ENCODE measurements around the gene TEX12. TPM values are rescaled to one million over a fixed set of nuclear protein-coding genes. Genes with fewer than 3 reads are reported as not detected.
"Not testable (repeated sequence)": the region's sequence is repeated elsewhere in the genome, so short reads cannot be mapped to it uniquely, and the experiment has no call there.

The TEX12 gene
- total RNA-seq, 1 donor: 0.63 TPM

DNA sequence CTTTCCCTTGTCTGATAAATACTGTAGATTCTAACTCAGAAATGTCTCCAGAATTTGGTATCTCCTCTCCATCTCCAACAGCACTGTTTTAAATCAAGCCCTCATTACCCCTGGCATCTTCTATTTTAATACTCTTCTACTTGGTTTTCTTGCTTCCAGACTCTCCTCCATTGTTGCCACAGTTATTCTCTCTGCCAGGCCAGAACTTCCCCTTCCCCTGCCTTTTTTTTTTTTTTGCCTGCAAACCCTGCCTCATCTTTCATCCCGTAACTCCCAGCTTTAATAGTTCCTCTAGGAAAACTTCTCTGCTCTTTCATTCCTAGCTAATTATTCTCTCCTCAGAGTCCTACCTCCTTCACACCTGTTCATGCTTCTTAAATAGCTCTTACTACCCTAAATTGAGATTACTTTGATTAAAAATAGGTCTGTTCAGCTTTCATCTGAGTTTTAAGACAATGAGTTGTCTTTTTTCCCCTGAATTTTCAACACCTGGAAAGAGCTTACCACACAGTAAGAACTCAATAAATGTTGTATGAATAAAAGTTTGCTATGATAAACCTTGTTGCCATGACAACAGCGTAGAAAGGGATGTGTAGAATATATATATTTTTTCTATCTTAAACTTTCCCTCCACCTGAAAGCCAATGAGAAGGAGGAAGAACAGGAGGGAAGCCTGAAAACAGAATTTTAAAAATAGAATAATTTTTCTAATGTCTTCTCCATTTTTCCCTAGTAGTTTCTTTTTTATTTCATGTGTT is 6.9 kb upstream of the TEX12 start:
- Histone ChIP-seq H3K27me3 (ENCODE audit: insufficient read depth, low read length) (no peaks in the 10 kb centered on the region), H3K9me3 (ENCODE audit: low read depth, low read length) (no peaks in the 10 kb centered on the region), H3K4me3 (ENCODE audit: low read length) (no peak overlapping the region), H3K4me1 (ENCODE audit: insufficient read depth, low read length) (peaks cover 43% of the 10 kb centered on the region)

DNA sequence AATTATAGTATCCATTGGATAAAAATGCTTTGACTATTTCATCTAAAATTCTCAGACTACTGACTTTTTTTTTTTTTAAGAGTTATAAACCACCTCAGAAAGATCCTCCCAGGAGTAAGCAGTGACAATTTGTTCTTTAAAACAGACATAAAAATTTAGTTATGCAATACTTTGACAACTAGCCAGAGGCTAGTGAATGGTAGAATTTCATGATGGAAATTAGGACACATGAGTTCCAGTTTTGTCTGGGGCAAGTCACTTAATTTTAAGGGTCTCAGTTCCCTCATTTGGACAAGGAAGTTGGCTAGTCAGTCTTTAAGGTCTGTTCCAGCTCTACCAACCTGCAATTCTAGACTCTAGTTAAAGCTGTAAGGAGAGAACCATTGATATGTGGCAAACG is 6.2 kb upstream of the TEX12 start:
- H3K27me3 ChIP-seq (ENCODE audit: insufficient read depth, low read length): no peaks in the 10 kb centered on the region
- peaks cover 43% of the 10 kb centered on the region for H3K4me1 ChIP-seq (ENCODE audit: insufficient read depth, low read length)
- no peak overlapping the region for H3K4me3 ChIP-seq (ENCODE audit: low read length)
- no peaks in the 10 kb centered on the region for H3K9me3 ChIP-seq (ENCODE audit: low read depth, low read length)

DNA sequence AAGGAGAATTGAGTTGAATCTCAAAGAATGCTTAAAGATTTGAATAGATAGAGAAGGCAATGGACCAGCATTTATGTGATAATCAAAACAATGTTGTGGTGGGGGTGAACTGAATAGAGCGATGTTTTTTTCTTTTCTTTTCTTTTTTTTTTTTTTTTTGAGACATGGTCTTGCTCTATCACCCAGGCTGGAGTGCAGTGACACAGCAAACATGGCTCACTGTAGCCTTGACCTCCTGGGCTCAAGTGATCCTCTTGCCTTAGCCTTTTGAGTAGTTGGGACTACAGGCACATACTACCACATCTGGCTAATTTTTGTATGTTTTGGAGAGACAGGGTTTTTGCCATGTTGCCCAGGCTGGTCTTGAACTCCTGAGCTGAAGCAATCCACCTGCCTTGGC is 5.0 kb upstream of the TEX12 start:
- peaks cover 49% of the 10 kb centered on the region for H3K4me1 ChIP-seq (ENCODE audit: insufficient read depth, low read length)
- not testable (repeated sequence) for H3K9me3 ChIP-seq (ENCODE audit: low read depth, low read length); H3K4me3 ChIP-seq (ENCODE audit: low read length); H3K27me3 ChIP-seq (ENCODE audit: insufficient read depth, low read length)

DNA sequence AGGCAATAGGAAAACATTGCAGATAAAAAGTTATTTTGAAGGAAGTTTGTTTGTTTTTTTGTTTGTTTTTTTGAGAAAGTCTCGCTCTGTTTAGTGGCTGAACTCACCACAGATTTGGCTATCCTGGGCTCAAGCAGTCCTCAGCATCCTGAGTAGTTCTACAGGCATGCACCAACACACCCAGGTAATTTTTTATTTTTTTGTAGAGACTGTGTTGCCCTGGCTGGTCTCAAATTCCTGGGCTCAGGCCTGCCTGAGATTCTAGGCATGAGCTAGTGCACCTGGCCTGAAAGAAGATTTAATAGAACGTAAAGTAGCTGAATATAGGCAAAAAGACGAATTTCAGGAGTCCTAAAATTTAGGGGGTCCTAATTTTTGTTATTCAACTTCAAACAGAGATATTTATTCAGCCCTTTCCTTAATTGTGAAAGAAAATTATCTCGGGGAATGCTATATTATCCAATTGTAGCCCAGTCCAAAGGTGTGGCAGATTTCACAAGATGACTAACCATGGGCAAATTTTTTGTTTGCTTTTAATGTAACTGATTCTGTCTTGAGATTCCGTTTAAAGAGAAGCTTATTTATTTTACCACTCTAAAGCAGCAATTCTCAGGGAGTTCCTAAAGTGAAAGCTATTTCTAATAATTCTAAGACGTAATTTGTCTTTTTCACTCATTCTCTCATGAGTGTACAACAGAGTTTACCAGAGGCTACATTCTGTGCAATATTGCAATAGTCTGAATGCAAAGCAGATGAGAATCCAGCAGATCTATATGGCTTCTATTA is 4.2 kb upstream of the TEX12 start:
- no peak overlapping the region for H3K4me3 ChIP-seq (ENCODE audit: low read length)
- H3K4me1 ChIP-seq (ENCODE audit: insufficient read depth, low read length): peaks cover 49% of the 10 kb centered on the region
- no peaks in the 10 kb centered on the region for H3K27me3 ChIP-seq (ENCODE audit: insufficient read depth, low read length)
- no peaks in the 10 kb centered on the region for H3K9me3 ChIP-seq (ENCODE audit: low read depth, low read length)

DNA sequence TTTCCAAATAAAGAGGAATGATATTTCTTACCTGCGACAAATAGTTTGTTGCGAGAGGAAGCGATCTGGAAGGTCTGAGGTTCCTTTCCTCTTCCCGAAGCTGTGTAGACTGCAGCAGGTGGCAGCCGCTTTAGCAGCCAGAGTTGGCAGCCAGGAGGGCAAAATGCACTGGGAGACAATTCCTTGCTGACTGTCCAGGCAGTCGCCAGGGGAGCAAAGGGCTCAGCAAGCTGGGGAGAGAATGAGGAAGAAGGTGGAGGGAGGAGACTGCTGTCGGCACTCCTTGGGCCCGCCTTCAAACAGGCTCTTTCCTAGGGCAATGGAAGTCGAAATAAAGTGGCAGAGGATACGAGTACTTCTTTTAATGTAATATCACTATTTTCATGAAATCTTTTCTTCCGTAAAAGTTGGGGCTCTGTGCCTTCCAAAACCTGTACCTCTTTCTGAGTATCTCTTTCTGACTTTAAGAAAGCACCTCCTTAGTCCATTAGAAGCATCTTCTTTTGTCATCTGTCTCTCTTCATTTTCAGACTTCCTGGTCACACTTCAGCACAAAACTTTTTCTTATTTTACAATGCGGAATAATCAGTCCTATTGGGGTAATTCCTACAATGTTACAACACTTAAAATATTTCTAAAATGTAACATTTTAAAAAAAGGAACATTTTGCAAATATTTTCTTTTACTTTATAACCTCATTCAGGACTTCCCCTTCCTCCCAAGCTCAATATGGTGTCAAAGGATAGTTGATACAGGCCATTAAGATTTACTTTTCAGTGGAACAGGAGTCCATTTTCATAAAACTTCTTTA is 3.1 kb upstream of the TEX12 start, which contains the start of gene IL18:
Gene IL18, minus strand, starts transcription at position 220 of the 811 bp plus-strand sequence. CDS start 9,041 bp downstream, outside the sequence.
- peak within 1 kb of the TSS; percentile 36 for H3K4me3 ChIP-seq (ENCODE audit: low read length)
- H3K27me3 ChIP-seq (ENCODE audit: insufficient read depth, low read length): no peaks in the 10 kb centered on the region
- H3K4me1 ChIP-seq (ENCODE audit: insufficient read depth, low read length): peaks cover 46% of the 10 kb centered on the region
- H3K9me3 ChIP-seq (ENCODE audit: low read depth, low read length): no peaks in the 10 kb centered on the region

DNA sequence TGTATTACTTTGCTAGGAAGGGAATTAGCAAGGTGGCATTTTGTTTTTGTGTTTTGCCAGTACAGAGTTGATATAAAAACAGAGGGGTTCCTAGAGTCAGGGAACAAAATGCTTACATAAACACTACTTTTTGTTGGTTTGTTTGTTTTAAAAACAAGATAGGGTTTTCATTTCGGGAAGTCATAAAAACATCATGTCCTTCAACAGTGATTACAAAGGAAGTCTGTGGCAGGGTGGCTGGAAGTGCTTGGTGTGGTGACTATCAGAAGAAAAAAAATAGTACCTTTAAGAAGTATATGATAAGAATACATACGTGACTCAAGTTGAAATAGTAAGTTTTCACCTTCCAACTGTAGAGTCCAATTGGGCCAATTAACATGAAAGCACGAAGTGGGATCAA is 2.1 kb upstream of the TEX12 start:
- H3K4me3 ChIP-seq (ENCODE audit: low read length): no peak overlapping the region

DNA sequence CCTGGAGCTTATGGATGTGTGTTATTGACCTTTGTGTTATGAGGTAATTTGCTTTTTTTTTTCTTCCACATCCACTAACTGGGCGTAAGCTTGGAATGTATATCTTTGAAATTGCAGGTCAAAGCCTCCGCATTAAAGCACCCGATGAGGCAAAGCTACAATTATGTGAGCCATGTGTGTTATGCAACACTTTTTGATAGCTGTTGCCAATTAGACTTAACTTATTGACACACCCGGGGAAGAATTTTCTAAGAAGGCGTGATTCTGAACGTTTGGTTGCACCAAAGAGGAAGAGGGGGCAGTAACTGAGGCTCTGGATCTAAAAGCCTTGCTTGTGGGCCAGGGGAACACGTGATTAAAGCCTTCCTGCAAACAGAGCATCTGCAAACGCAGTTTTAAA is 610 bp upstream of the TEX12 start:
- Histone ChIP-seq H3K4me1 (ENCODE audit: insufficient read depth, low read length) (peaks cover 23% of the 10 kb centered on the region), H3K27me3 (ENCODE audit: insufficient read depth, low read length) (no peaks in the 10 kb centered on the region), H3K9me3 (ENCODE audit: low read depth, low read length) (no peaks in the 10 kb centered on the region)

More for the DNA sequence above, 2.1 kb upstream of the TEX12 start:
- H3K27me3 ChIP-seq (ENCODE audit: insufficient read depth, low read length): no peaks in the 10 kb centered on the region
- H3K9me3 ChIP-seq (ENCODE audit: low read depth, low read length): no peaks in the 10 kb centered on the region
- H3K4me1 ChIP-seq (ENCODE audit: insufficient read depth, low read length): peaks cover 37% of the 10 kb centered on the region

DNA sequence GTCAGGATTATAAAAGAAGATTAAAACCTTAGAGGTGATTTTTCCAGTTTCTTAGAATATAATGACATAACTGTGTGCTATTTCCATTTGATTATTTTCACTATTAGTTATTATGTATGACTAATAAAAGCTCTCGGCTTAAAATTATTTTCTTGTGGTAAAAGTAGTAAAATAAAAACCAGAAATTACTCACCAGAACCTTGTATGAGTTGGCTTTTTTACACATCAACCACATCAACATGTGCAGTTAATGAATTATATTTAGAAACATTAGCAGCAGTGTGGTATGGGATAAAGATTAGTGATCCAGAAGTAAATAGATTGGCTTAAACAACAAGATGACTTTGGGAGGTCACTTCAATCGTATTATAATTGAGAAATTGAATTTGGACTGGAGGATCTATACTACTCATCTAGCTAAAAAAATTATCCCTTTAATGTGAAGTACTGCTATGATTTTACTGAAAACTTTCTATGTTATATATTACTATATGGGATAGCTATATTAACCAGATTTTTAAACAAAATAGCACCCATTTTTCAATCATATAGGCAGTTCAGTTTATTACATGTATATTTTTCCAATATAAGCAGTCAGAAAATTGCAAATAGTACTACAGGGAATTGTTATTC is 5.3 kb downstream of the TEX12 start:
- H3K27me3 ChIP-seq (ENCODE audit: insufficient read depth, low read length): peaks cover 7% of the 10 kb centered on the region
- H3K9me3 ChIP-seq (ENCODE audit: low read depth, low read length): no peaks in the 10 kb centered on the region
- H3K4me3 ChIP-seq (ENCODE audit: low read length): no peak overlapping the region
- peaks cover 8% of the 10 kb centered on the region for H3K4me1 ChIP-seq (ENCODE audit: insufficient read depth, low read length)

More for the DNA sequence above, 610 bp upstream of the TEX12 start:
- H3K4me3 ChIP-seq (ENCODE audit: low read length): no peak overlapping the region

DNA sequence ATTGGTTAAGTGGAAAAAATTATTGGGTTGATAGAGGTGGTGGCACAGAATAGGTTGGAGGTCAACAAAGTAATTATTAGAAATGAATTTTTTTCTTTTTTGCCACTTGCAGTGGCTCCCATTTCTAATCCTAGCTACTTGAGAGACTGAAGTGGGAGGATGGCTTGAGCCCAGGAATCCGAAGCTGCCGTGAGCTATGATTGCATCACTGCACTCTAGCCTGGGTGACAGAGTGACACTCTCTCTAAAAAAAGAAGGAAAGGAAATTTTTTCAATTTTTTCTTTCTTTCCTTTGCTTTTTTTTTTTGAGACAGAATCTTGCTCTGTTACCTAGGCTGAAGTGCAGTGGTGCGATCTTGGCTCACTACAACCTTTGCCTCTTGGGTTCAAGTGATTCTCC is 6.0 kb downstream of the TEX12 start:
- Histone ChIP-seq H3K27me3 (ENCODE audit: insufficient read depth, low read length) (peaks cover 7% of the 10 kb centered on the region), H3K4me1 (ENCODE audit: insufficient read depth, low read length) (peaks cover 8% of the 10 kb centered on the region), H3K9me3 (ENCODE audit: low read depth, low read length) (no peaks in the 10 kb centered on the region), H3K4me3 (ENCODE audit: low read length) (no peak overlapping the region)

DNA sequence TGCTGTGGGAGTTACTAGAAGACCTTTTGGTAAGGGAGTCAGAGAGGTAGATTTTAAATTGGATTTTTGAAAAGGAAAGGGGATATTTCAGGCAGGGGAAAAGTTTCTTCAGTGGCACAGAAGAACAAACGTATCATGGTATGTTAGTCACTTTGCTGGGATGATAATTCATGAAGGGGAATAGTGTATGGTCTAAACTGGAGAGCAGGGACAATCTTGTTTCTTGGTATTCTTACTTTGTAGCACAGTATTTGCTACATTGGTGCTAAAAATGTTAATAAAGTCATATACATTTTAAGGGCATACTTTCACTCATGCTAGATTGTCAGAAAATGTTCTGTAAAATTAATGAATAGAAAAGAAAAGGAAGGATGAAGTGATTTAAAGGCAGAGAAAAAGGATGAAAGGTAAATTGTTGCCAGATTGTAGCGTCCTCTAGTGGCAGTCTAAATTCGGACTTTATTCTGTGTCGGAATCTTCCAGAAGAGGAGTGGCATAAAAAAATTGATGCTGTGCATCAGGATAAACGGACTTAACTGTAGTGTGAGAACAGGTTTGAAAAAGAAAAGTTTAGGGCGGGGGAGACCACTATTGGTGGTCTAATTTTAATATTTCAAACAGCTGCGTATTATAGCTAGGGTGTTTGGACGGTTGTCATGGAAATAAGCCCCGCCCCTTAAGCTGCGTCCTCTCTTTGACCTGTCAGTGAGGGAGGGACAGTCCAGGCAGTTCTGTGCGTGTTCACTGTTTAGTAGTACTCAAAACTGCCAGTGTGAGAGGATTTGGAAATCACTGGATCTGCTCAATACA is 7.8 kb downstream of the TEX12 start, which contains the start of gene BCO2:
Gene BCO2, plus strand, starts transcription at position 724 of the 810 bp plus-strand sequence. CDS start 90 bp downstream, outside the sequence.
- Histone ChIP-seq H3K27me3 (ENCODE audit: insufficient read depth, low read length) (peaks cover 7% of the 10 kb centered on the region), H3K4me3 (ENCODE audit: low read length) (peak within 1 kb of the TSS; percentile 15), H3K9me3 (ENCODE audit: low read depth, low read length) (no peaks in the 10 kb centered on the region), H3K4me1 (ENCODE audit: insufficient read depth, low read length) (peaks cover 21% of the 10 kb centered on the region)

DNA sequence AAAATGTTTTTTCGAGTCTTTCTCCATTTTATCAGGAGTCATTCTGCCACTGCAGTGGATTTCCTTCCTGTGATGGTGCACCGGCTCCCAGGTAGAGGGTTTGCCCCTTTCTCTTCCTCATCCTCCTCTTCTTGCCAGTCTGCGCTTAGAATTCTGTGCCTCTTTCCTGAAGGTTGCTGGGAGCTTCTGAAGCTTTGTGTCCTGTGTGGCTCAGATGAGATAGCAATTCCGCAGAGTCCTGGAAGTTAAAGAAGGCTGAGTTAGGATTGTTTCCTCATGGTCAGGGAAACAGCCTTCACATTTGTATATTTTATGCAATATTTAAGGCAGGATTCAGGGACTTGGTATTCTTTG is 8.4 kb downstream of the TEX12 start:
- Histone ChIP-seq H3K4me3 (ENCODE audit: low read length) (peak overlapping the region; percentile 15), H3K4me1 (ENCODE audit: insufficient read depth, low read length) (peaks cover 21% of the 10 kb centered on the region), H3K9me3 (ENCODE audit: low read depth, low read length) (no peaks in the 10 kb centered on the region), H3K27me3 (ENCODE audit: insufficient read depth, low read length) (peaks cover 7% of the 10 kb centered on the region)

DNA sequence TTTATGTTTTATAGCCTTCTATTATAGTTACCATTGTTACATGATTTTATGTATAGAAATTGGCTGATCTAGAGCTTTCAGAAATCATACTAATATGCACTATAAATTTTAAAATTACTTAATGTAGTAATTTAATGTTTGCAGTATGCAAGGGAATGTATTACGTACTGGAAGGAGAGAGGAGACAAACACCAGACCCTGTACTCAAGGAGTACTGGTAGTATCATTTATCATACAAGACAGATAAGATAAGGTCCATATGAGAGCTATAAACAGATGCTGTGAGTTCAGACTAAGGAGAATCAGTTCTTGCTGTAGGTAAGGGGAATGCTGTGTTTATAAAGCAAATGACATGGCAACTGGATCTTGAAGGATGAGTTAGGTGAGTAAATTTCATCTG is 8.9 kb downstream of the TEX12 start:
- peaks cover 21% of the 10 kb centered on the region for H3K4me1 ChIP-seq (ENCODE audit: insufficient read depth, low read length)
- peaks cover 7% of the 10 kb centered on the region for H3K27me3 ChIP-seq (ENCODE audit: insufficient read depth, low read length)
- no peaks in the 10 kb centered on the region for H3K9me3 ChIP-seq (ENCODE audit: low read depth, low read length)
- no peak overlapping the region for H3K4me3 ChIP-seq (ENCODE audit: low read length)

DNA sequence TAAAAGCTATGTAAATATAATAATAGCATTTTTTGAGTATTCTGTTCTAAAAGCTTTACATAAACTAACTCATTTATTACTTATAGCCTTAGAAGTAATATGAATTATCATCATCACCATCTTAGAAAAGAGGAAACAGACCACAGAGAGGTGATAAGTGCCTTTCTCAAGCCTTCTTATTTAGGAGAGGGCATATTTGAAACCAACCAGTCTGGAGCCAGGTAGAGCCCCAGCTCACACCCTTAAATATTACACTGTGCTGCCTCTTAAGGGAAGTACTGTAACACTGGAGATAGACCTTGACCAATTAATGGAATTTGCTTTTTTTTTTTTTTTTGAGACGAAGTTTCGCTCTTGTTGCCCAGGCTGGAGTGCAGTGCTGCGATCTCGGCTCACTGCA is 10.4 kb downstream of the TEX12 start:
- Histone ChIP-seq H3K9me3 (ENCODE audit: low read depth, low read length) (no peaks in the 10 kb centered on the region), H3K4me3 (ENCODE audit: low read length) (no peak overlapping the region), H3K4me1 (ENCODE audit: insufficient read depth, low read length) (peaks cover 21% of the 10 kb centered on the region), H3K27me3 (ENCODE audit: insufficient read depth, low read length) (peaks cover 7% of the 10 kb centered on the region)

DNA sequence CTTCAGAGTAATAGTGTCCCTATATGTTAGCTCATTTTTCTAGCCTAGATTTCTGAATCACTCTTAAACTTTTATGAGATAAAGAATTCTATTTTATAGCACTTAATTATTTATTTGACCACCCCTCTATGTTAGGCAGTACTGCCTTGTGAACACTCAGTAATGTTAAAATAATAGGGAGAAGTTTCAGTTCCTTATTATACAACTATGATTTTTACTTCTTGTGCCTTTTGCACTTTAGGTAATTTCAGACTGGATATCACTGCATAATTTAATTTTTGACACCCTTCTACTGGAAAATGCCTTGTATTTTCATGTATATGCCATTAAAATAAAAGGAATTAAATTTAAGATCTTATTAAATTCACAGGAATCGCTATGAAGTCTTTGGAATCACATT is 11.3 kb downstream of the TEX12 start:
- H3K27me3 ChIP-seq (ENCODE audit: insufficient read depth, low read length): peaks cover 7% of the 10 kb centered on the region
- H3K4me1 ChIP-seq (ENCODE audit: insufficient read depth, low read length): peaks cover 21% of the 10 kb centered on the region
- H3K9me3 ChIP-seq (ENCODE audit: low read depth, low read length): no peaks in the 10 kb centered on the region
- H3K4me3 ChIP-seq (ENCODE audit: low read length): no peak overlapping the region
